ENCODE measurements around the gene STRN4. TPM values are rescaled to one million over a fixed set of nuclear protein-coding genes. Genes with fewer than 3 reads are reported as not detected.

The STRN4 gene
- total and polyA plus RNA-seq, 9 of the 15 experiments (the other 6 are each of a cell fraction or from before 2014, with no cell fraction given), result 0.62 to 83.7 (median 36.9) TPM

DNA sequence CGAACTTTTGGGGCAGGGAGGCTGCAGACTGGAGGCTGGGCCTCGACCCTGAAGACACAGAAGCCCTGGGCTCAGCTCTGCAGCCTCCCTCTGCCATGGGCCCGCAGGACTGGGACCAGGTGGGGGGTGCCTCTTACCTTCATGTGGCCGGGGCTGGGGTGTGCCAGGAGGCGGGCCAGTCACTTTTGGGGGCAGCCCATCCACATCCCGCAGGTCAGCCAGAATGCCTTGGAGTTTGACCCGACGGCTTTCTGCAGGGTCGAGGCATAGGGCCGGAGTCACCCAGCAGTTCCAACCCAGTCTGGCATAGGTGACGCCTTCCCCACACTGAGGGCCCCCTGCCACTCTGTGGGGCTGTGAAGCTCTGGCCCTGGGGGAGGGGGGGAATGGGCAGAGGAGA lies 18.5 kb downstream of the STRN4 start:
- TF ChIP-seq, protein P1, sequence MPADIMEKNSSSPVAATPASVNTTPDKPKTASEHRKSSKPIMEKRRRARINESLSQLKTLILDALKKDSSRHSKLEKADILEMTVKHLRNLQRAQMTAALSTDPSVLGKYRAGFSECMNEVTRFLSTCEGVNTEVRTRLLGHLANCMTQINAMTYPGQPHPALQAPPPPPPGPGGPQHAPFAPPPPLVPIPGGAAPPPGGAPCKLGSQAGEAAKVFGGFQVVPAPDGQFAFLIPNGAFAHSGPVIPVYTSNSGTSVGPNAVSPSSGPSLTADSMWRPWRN (IDR thresholded peaks at IDR 0.05; ENCODE audit: low read depth), result no peak
- no peak for TF ChIP-seq BACH1 (tag; IDR thresholded peaks at IDR 0.05)
- no peak for TF ChIP-seq JUN (IDR thresholded peaks at IDR 0.05; ENCODE audit: borderline replicate concordance, low read depth, low read length)
- TF ChIP-seq JUN (CRISPR knock-in tag; IDR thresholded peaks at IDR 0.05; ENCODE audit: borderline replicate concordance), result no peak
- TF ChIP-seq ELK1 (CRISPR knock-in tag; IDR thresholded peaks at IDR 0.05), result no peak
- no peak for TF ChIP-seq ATF7 (IDR thresholded peaks at IDR 0.05)
- TF ChIP-seq CXXC5 (CRISPR knock-in tag; IDR thresholded peaks at IDR 0.05), result no peak
- TF ChIP-seq TBL1XR1 (IDR thresholded peaks at IDR 0.05; ENCODE audit: low read length in 2 of 2), result no peak
- no peak for TF ChIP-seq BCL6 (CRISPR knock-in tag; IDR thresholded peaks at IDR 0.05)
- no peak for TF ChIP-seq RNF2 (IDR thresholded peaks at IDR 0.05)
- TF ChIP-seq HNRNPH1 (optimal IDR thresholded peaks at IDR 0.05; ENCODE audit: low read depth, low read length), result no peak
- no peak for TF ChIP-seq ZNF24 (IDR thresholded peaks at IDR 0.05)
- no peak for TF ChIP-seq GABPA (tag; conservative IDR thresholded peaks at IDR 0.05; ENCODE audit: low read depth)
- no peak overlapping the region for H2AFZ ChIP-seq (ENCODE audit: low read depth, low read length)
- ChIA-PET CTCF (ENCODE audit: low intra/inter-chr PET ratio) (interaction anchor here (2.1 kb wide), 1 partner anchor 23 kb away, joined by 12 read pairs; no protein-coding TSS in a partner anchor), POLR2A (interaction anchor here (2.4 to 2.6 kb wide), 2 partner anchors 14 kb away, joined by 8 to 10 read pairs; no protein-coding TSS in a partner anchor)
- H3K27ac ChIP-seq (ENCODE audit: extremely low read depth, low read depth, low read length), result no peak overlapping the region
- DNase-seq (ENCODE audit: extremely low read depth in 1 of 4, low spot score in 3 of 4), result no peak
- peaks cover 98% of the 10 kb centered on the region for H3K36me3 ChIP-seq (ENCODE audit: control insufficient read depth, insufficient read depth, low read length)
- H3K9me3 ChIP-seq (replicated peaks; ENCODE audit: control insufficient read depth, insufficient read depth, low read depth, low read length), result no peaks in the 10 kb centered on the region
- peaks cover 46% of the 10 kb centered on the region for H3K79me2 ChIP-seq (ENCODE audit: control insufficient read depth, insufficient read depth, low read length)
- H3K9ac ChIP-seq (ENCODE audit: insufficient read depth in 1 of 2, low read depth in 2 of 2, low read length in 2 of 2), result 0 out of 4 replicates have a peak overlapping the region, but pooled peaks of 1 of the 2 experiments have one; percentile 46
- peaks cover 26 to 70% of the 10 kb centered on the region in 2 experiments for H3K4me1 ChIP-seq (replicated peaks in 1 of 2; ENCODE audit: control insufficient read depth in 2 of 2, insufficient read depth in 2 of 2, low read length in 2 of 2)
- BruUV-seq (replicated peaks), result no TSS peak
- peaks cover 8% of the 10 kb centered on the region for H3K9me1 ChIP-seq (ENCODE audit: control insufficient read depth, insufficient read depth, low read length)
- intact Hi-C loops (cut with micrococcal nuclease) (no loop called here), in situ Hi-C loops (cut with MboI) (no loop called here)
- H3K4me3 ChIP-seq, result no peak overlapping the region
- ATAC-seq, result no peak
- no peak for FAIRE-seq
- WGBS (ENCODE audit: insufficient coverage, low coverage, missing lambda C conversion rate), result 98% methylated on average over 7 of the region's 11 CpGs
- no peaks in the 10 kb centered on the region for H3K27me3 ChIP-seq (ENCODE audit: control insufficient read depth in 2 of 2, insufficient read depth in 2 of 2, low read length in 2 of 2)
- H3K4me2 ChIP-seq (ENCODE audit: insufficient read depth, low read length), result no peak overlapping the region
- peaks cover 39% of the 10 kb centered on the region for H4K20me1 ChIP-seq (replicated peaks; ENCODE audit: control insufficient read depth, insufficient read depth, low read length)
